ENCODE data around the gene UBE2M.

The UBE2M gene

DNA sequence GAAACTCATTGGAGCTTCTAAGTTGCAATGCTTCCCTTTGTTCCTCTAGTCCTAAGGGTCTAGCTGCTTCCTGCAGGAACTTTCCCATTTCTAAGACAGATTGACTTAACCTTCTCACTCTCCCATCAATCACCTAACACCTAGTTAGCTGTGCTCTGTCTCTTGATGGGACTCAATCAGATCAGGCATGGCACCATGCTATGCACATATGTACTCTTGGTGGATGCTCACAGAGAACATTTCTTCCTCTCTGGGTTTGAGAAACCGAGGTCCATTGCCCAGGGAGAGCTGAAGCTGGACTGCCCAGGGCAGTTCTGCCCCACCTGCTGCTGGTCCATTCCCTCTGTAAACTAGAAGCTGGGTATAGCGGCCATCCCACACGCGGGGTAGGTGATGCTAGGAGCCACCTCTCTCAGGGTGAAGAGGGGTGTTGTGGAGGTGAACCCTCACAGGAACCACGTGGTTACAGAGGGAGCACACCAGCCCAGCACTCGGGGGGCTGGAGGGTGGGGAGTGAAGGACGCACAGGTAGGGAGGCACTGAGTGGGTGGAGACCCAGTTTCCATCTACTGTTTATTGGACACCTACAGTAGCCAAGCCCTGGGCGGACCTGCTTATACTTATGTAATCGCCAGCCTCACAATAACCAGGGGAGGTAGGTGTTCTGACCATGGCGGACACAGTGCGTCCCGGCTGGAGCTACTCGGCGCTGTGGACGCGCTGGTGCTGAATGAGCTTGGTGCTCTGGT lies 3.1 kb upstream of the UBE2M start:
- Histone ChIP-seq H3K4me3 (ENCODE audit: low read depth in 1 of 2, low read length in 1 of 2) (no peak overlapping the region), H3K36me3 (peaks cover 13% of the 10 kb centered on the region), H3K27me3 (peaks cover 43% of the 10 kb centered on the region), H3K27ac (no peak overlapping the region), H3K4me1 (ENCODE audit: control insufficient read depth in 1 of 2, insufficient read depth in 1 of 2, low read depth in 1 of 2, low read length in 1 of 2) (peaks cover 41 to 47% of the 10 kb centered on the region in 2 experiments), H3K9me3 (no peaks in the 10 kb centered on the region)
- TF ChIP-seq, protein P1, sequence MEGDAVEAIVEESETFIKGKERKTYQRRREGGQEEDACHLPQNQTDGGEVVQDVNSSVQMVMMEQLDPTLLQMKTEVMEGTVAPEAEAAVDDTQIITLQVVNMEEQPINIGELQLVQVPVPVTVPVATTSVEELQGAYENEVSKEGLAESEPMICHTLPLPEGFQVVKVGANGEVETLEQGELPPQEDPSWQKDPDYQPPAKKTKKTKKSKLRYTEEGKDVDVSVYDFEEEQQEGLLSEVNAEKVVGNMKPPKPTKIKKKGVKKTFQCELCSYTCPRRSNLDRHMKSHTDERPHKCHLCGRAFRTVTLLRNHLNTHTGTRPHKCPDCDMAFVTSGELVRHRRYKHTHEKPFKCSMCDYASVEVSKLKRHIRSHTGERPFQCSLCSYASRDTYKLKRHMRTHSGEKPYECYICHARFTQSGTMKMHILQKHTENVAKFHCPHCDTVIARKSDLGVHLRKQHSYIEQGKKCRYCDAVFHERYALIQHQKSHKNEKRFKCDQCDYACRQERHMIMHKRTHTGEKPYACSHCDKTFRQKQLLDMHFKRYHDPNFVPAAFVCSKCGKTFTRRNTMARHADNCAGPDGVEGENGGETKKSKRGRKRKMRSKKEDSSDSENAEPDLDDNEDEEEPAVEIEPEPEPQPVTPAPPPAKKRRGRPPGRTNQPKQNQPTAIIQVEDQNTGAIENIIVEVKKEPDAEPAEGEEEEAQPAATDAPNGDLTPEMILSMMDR (IDR thresholded peaks at IDR 0.05) = no peak

DNA sequence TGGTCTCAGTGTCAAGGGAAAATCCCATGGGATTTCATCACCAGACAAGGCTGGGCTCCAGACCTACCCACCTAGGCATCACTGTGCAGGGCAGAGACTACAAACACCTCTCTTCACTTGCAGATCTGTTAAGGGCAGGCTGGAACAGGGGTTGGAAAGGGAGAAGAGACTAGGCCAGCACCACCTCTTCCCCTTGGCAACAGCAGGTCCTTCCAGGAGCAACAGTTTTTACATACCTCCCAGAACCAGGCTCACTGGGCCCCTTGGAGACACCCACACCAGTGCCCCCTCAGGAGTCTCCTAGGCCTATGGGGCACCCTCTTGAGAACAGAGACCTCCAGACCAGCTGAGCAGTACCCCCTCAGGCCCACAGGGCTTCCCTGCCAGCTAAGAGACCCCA lies 2.5 kb upstream of the UBE2M start:
- Histone ChIP-seq H3K27me3 (peaks cover 43% of the 10 kb centered on the region), H3K4me3 (ENCODE audit: low read depth in 1 of 2, low read length in 1 of 2) (no peak overlapping the region), H3K27ac (peak overlapping the region; percentile 100), H3K4me1 (ENCODE audit: control insufficient read depth in 1 of 2, insufficient read depth in 1 of 2, low read depth in 1 of 2, low read length in 1 of 2) (peaks cover 46 to 52% of the 10 kb centered on the region in 2 experiments), H3K36me3 (peaks cover 13% of the 10 kb centered on the region), H3K9me3 (no peaks in the 10 kb centered on the region)
- TF ChIP-seq, protein P1 (IDR thresholded peaks at IDR 0.05) = no peak

DNA sequence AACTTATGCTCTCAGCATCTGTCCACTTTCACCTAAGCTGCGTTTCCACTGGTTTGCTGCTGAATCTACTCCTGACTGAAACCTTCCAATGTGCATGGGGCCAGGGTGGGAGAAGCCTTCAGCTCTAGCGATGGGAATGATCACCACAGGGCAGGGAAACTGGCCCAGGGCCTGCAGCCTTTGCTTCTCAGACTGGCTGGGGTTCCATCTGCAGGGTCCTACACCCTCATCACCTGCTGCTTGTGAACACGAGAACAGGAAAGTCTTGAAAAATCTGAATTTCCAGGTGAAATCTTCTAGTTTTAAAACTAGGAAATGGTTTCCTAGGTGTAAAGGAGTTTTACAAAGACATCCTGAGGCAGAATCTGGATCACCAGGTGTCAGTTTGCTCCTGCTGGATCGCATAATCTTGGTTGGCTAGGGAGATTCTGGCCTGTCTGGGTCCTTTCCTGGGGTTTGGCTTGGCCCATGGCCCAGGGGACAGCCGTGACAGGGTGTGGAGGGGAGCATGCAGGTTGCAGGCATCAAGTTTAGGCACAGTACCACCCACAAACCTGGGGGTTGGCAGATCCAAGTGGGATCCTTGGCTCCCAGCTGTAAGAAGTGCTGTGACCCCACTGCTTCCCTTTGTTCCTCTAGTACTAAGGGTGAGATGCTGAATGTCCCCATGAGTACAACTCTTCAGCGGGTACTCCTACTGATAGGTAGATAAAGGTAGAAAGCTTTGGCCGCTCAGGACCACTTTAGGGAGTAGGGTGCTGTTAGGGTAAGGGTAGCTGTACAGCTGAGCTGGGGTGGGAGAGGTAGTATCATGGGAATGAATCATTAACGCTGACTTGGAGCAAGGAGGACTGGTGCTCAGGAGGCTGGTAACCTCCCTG lies 1.8 kb upstream of the UBE2M start:
- TF ChIP-seq, protein P1 (IDR thresholded peaks at IDR 0.05) = no peak
- Histone ChIP-seq H3K9me3 (no peaks in the 10 kb centered on the region), H3K27me3 (peaks cover 43% of the 10 kb centered on the region), H3K27ac (peak overlapping the region; percentile 100), H3K4me1 (ENCODE audit: control insufficient read depth in 1 of 2, insufficient read depth in 1 of 2, low read depth in 1 of 2, low read length in 1 of 2) (peaks cover 50 to 57% of the 10 kb centered on the region in 2 experiments), H3K4me3 (ENCODE audit: low read depth in 1 of 2, low read length in 1 of 2) (peak overlapping the region; percentile 67 to 91), H3K36me3 (peaks cover 19% of the 10 kb centered on the region)

DNA sequence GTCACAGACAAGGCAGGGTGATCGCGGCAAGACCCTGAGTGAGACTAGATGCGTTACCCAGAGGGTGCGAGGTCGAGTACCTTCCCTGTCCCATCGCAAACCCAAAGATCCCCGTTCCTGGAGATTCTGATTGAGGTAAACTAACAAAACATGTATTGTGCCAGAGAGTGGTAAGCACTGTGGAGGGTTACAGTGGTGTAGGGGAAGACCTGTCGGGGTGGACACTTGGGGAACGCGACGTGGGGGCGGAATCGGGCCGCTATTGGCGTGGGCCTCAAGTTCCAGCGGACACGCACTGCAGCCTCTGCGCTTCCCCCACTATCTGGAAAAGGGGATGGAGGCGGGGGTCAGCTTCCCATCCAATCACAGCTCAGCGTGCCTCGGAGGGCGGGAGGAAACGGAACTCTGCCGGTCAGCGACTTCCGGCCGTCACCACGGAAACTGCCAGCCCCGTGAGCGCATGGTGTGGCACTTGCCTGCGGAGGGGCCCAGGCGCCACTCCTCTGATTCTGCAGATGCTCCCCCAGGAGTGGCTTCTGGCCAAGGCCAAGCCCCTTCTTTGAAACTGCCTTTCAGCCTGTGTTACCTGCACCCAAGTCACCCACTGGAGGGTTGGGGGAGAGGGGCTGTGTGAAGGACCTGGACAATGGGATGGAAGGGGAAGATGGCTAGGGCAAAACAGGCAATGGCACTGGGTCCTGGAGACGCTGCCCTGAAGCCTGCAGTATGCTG lies 1.0 kb upstream of the UBE2M start:
- peak overlapping the region; percentile 67 to 91 for H3K4me3 ChIP-seq (ENCODE audit: low read depth in 1 of 2, low read length in 1 of 2)
- H3K9me3 ChIP-seq = no peaks in the 10 kb centered on the region
- TF ChIP-seq, protein P1 (IDR thresholded peaks at IDR 0.05) = no peak
- H3K4me1 ChIP-seq (ENCODE audit: control insufficient read depth in 1 of 2, insufficient read depth in 1 of 2, low read depth in 1 of 2, low read length in 1 of 2) = peaks cover 55 to 62% of the 10 kb centered on the region in 2 experiments
- H3K36me3 ChIP-seq = peaks cover 19% of the 10 kb centered on the region
- H3K27me3 ChIP-seq = peaks cover 41% of the 10 kb centered on the region
- peak overlapping the region; percentile 100 for H3K27ac ChIP-seq

DNA sequence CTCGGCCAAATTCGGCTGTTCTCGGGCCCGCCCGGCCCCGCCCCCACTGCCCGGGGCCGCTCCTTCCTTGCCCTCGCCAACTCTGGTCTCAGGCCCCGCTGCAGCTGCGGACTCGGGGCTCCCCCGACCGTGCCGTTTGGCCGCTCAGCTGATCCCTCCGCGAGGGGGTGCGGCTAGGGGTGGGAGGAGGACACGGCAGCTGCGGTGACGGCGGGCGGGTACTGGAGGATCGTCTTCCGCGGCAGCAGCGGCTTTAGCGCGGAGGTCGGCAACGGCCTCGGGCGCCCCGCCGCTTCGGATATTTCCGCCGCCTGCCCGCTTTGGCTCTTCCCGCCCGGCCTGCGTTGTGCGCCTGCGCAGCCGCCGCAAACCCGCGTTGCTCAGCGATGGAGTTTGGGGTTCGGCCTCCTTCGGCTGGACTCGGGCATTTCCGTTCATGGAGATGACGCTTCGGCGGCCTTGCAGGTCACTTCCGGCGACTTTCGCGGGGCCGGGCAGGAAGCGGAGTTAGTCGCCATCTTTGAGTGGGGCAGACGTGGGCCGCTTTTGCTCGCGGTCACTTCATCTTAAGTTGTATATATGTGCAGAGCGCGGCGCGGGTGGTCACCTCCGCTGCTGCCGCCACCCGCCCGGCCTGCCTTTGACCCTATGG lies 338 bp upstream of the UBE2M start:
- TF ChIP-seq, protein P1 (IDR thresholded peaks at IDR 0.05) = peak; percentile 25
- Histone ChIP-seq H3K36me3 (peaks cover 24% of the 10 kb centered on the region), H3K4me1 (ENCODE audit: control insufficient read depth in 1 of 2, insufficient read depth in 1 of 2, low read depth in 1 of 2, low read length in 1 of 2) (peaks cover 62 to 69% of the 10 kb centered on the region in 2 experiments), H3K27me3 (peaks cover 34% of the 10 kb centered on the region), H3K9me3 (no peaks in the 10 kb centered on the region), H3K27ac (peak overlapping the region; percentile 100), H3K4me3 (ENCODE audit: low read depth in 1 of 2, low read length in 1 of 2) (peak overlapping the region; percentile 67 to 91)
